ENCODE data around the gene MEGF10. TPM values are rescaled to one million over a fixed set of nuclear protein-coding genes. Genes with fewer than 3 reads are reported as not detected.
"Not testable (repeated sequence)": the region's sequence is repeated elsewhere in the genome, so short reads cannot be mapped to it uniquely, and the experiment has no call there.

MEGF10 gene
- total and polyA plus RNA-seq, 12 donors, result 0.94 to 45.1 (median 9.1) TPM

DNA sequence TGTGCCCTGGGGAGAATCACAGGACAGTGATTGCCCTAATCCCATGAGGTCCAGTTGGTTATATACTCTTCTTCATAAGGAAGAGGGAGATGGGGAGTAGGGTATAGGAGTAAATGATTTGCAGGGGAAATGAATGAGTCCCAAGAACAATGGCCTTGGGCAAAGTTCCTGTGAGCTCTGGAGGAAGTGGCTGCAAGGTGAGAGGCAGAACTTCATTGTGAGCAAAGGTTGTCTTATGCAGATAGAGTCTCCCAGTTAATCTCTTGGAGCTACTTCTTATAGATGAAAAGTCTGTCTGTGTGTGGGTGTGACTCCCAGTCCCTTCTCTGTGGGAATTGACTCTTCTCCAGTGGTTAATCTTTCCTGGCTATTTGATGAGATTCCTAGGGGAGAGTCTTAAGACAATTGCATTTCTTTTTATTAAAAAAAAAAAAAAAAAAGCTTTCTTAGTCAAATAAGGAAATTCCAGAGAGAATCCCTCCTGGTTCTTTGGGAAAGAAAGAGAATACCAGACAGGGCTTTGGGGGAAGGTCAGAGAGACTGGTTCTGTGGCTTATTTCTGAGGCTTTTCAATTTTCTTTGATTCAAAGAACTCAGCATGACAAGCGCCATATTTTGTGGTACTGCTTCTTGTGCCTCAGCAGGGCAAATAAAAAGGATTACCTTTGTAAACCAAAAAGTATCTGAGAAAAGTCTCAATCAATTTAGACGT is 33.6 kb upstream of the MEGF10 start:
- no peak for DNase-seq
- H3K9me3 ChIP-seq (replicated peaks in 1 of 3), result no peaks in the 10 kb centered on the region
- 63 to 82% (median 74%) methylated on average over 2 of the region's 2 CpGs for WGBS, 4 donors
- no peaks in the 10 kb centered on the region for H3K36me3 ChIP-seq (replicated peaks in 1 of 2)
- intact Hi-C loops (cut with DNase I), result no loop called here
- H3K4me1 ChIP-seq (replicated peaks in 1 of 2), result no peaks in the 10 kb centered on the region
- H3K4me3 ChIP-seq, result no peak overlapping the region
- no peak overlapping the region for H3K27ac ChIP-seq
- no peaks in the 10 kb centered on the region for H3K27me3 ChIP-seq
- no peak for TF ChIP-seq POLR2A (IDR thresholded peaks at IDR 0.05)
- TF ChIP-seq CTCF (IDR thresholded peaks at IDR 0.05), result no peak

GRCh38 chr5:127260686-127261085 is 29.9 kb upstream of the MEGF10 start:
- Histone ChIP-seq H3K36me3 (replicated peaks in 1 of 2) (no peaks in the 10 kb centered on the region), H3K9me3 (replicated peaks in 1 of 3) (no peaks in the 10 kb centered on the region), H3K4me1 (replicated peaks in 1 of 2) (no peaks in the 10 kb centered on the region), H3K27me3 (no peaks in the 10 kb centered on the region), H3K27ac (no peak overlapping the region), H3K4me3 (no peak overlapping the region)
- intact Hi-C loops (cut with DNase I), result no loop called here
- no peak for DNase-seq
- no peak for TF ChIP-seq CTCF (IDR thresholded peaks at IDR 0.05)
- TF ChIP-seq POLR2A (IDR thresholded peaks at IDR 0.05), result no peak
- WGBS, 4 donors, result 86 to 92% (median 86%) methylated on average over 3 of the region's 3 CpGs

DNA sequence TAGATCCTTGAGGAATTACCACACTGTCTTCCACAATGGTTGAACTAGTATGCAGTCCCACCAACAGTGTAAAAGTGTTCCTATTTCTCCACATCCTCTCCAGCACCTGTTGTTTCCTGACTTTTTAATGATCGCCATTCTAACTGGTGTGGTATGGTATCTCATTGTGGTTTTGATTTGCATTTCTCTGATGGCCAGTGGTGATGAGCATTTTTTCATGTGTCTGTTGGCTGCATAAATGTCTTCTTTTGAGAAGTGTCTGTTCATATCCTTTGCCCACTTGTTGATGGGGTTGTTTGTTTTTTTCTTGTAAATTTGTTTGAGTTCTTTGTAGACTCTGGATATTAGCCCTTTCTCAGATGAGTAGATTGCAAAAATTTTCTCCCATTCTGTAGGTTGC is 25.1 kb upstream of the MEGF10 start:
- H3K27me3 ChIP-seq; H3K4me3 ChIP-seq; H3K9me3 ChIP-seq (replicated peaks in 1 of 3); H3K27ac ChIP-seq; H3K4me1 ChIP-seq (replicated peaks in 1 of 2); H3K36me3 ChIP-seq (replicated peaks in 1 of 2); intact Hi-C loops (cut with DNase I); DNase-seq: not testable (repeated sequence)
- 90 to 100% (median 100%) methylated on average over 1 of the region's 1 CpG for WGBS, 4 donors

DNA sequence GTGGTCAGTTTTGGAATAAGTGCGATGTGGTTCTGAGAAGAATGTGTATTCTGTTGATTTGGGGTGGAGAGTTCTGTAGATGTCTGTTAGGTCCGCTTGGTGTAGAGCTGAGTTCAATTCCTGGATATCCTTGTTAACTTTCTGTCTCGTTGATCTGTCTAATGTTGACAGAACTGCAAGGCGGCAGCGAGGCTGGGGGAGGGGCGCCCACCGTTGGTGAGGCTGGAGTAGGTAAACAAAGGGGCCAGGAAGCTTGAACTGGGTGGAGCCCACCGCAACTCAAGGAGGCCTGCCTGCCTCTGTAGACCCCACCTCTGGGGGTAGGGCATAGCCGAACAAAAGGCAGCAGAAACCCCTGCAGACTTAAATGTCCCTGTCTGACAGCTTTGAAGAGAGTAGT is 22.3 kb upstream of the MEGF10 start:
- H3K4me3 ChIP-seq; H3K9me3 ChIP-seq (replicated peaks in 1 of 3); H3K36me3 ChIP-seq (replicated peaks in 1 of 2); DNase-seq; H3K27me3 ChIP-seq; intact Hi-C loops (cut with DNase I); H3K27ac ChIP-seq; H3K4me1 ChIP-seq (replicated peaks in 1 of 2): not testable (repeated sequence)
- 51 to 62% (median 58%) methylated on average over 8 to 9 of the region's 9 CpGs for WGBS, 4 donors

GRCh38 chr5:127270713-127271112 is 19.9 kb upstream of the MEGF10 start:
- H3K27me3 ChIP-seq; H3K27ac ChIP-seq; DNase-seq; H3K4me3 ChIP-seq; intact Hi-C loops (cut with DNase I); H3K9me3 ChIP-seq (replicated peaks in 1 of 3); H3K4me1 ChIP-seq (replicated peaks in 1 of 2); H3K36me3 ChIP-seq (replicated peaks in 1 of 2): not testable (repeated sequence)
- WGBS, 4 donors, result 83 to 89% (median 85%) methylated on average over 4 of the region's 4 CpGs

GRCh38 chr5:127275641-127276193 is 14.9 kb upstream of the MEGF10 start:
- no peak for TF ChIP-seq CTCF (IDR thresholded peaks at IDR 0.05)
- TF ChIP-seq POLR2A (IDR thresholded peaks at IDR 0.05), result no peak
- no peak for DNase-seq
- no peak overlapping the region for H3K4me3 ChIP-seq
- WGBS, 4 donors, result 72 to 82% (median 76%) methylated on average over 2 of the region's 2 CpGs
- H3K9me3 ChIP-seq (replicated peaks in 1 of 3), result no peaks in the 10 kb centered on the region
- no peaks in the 10 kb centered on the region for H3K4me1 ChIP-seq (replicated peaks in 1 of 2)
- no peaks in the 10 kb centered on the region for H3K36me3 ChIP-seq (replicated peaks in 1 of 2)
- intact Hi-C loops (cut with DNase I), result no loop called here
- no peaks in the 10 kb centered on the region for H3K27me3 ChIP-seq
- no peak overlapping the region for H3K27ac ChIP-seq
